ELF-1 (cell line): ENCODE data around the gene ZFYVE27.

Experiments used
- DNase-seq: peaks from one replicate; pipeline ENCODE4 v3.0.0-alpha.2; 2016; ENCODE audit warnings: low read depth, low spot score

The ZFYVE27 gene

GRCh38 chr10:97770255-97770654 is 33.3 kb downstream of the ZFYVE27 start:
- DNase-seq = no peak

- peak; percentile 66 for DNase-seq
These were observed 34.3 kb downstream of the ZFYVE27 start for GRCh38 chr10:97771055-97771891.

- DNase-seq = no peak
These were observed 35.2 kb downstream of the ZFYVE27 start, which contains the start of gene SFRP5 for GRCh38 chr10:97771913-97772823. SFRP5 (minus strand) TSS chr10:97771999; CDS start chr10:97771833, 166 bp downstream.

- DNase-seq = peak; percentile 36
These were observed 36.2 kb downstream of the ZFYVE27 start for GRCh38 chr10:97773096-97773495.

- no peak for DNase-seq
These were observed 37.9 kb downstream of the ZFYVE27 start for GRCh38 chr10:97774811-97775294.

GRCh38 chr10:97777143-97777542 is 40.2 kb downstream of the ZFYVE27 start:
- DNase-seq = no peak

GRCh38 chr10:97778452-97779302 is 41.7 kb downstream of the ZFYVE27 start:
- peak; percentile 58 for DNase-seq

- DNase-seq = no peak
These were observed 42.6 kb downstream of the ZFYVE27 start for GRCh38 chr10:97779492-97779891.

- no peak for DNase-seq
These were observed 43.0 kb downstream of the ZFYVE27 start for GRCh38 chr10:97779975-97780374.

- DNase-seq = peak; percentile 66
These were observed 44.1 kb downstream of the ZFYVE27 start for GRCh38 chr10:97780841-97781617.

- DNase-seq = no peak
These were observed 44.8 kb downstream of the ZFYVE27 start for GRCh38 chr10:97781618-97782331.

- DNase-seq = no peak
These were observed 45.7 kb downstream of the ZFYVE27 start for GRCh38 chr10:97782455-97783228.

GRCh38 chr10:97784200-97784810 is 47.4 kb downstream of the ZFYVE27 start:
- no peak for DNase-seq

- DNase-seq = no peak
These were observed 48.3 kb downstream of the ZFYVE27 start for GRCh38 chr10:97785231-97785630.

- no peak for DNase-seq
These were observed 48.8 kb downstream of the ZFYVE27 start for GRCh38 chr10:97785731-97786130.

GRCh38 chr10:97788552-97789442 is 51.9 kb downstream of the ZFYVE27 start:
- peak; percentile 69 for DNase-seq

- DNase-seq = no peak
These were observed 53.0 kb downstream of the ZFYVE27 start for GRCh38 chr10:97789770-97790397.
